Measurements from ENCODE around the gene NTRK2.

GRCh38 chr9:84748112-84748511 is 78.6 kb downstream of the NTRK2 start:
- TF ChIP-seq CTCF (IDR thresholded peaks at IDR 0.05) (no peak), POLR2AphosphoS5 (IDR thresholded peaks at IDR 0.05; ENCODE audit: insufficient read depth in 1 of 2, low read depth in 1 of 2) (no peak)

Data from vagina (tissue), 2 donors.